ENCODE results near the gene RIMBP2.

Gene RIMBP2

GRCh38 chr12:130483616-130484180 is 232.4 kb downstream of the RIMBP2 start:
- Histone ChIP-seq H2BK5ac (ENCODE audit: low read length) (no peak overlapping the region), H3K36me3 (ENCODE audit: control insufficient read depth, insufficient read depth, low read length) (no peaks in the 10 kb centered on the region), H3K27me3 (ENCODE audit: insufficient read depth, low read length, poor library complexity) (no peaks in the 10 kb centered on the region), H3K79me2 (ENCODE audit: control insufficient read depth, insufficient read depth, low read length) (no peaks in the 10 kb centered on the region), H4K5ac (ENCODE audit: low read length) (no peak overlapping the region), H3K56ac (ENCODE audit: low read length) (no peak overlapping the region), H3K27ac (ENCODE audit: low read depth, low read length) (no peak overlapping the region), H3K4me2 (ENCODE audit: low read length) (no peak overlapping the region), H3K79me1 (ENCODE audit: low read length) (no peaks in the 10 kb centered on the region), H3K18ac (ENCODE audit: low read length) (no peak overlapping the region), H3K9ac (ENCODE audit: low read length) (no peak overlapping the region), H3K4ac (ENCODE audit: low read depth, low read length) (no peak overlapping the region), H3K4me1 (ENCODE audit: control insufficient read depth, low read depth, low read length) (no peaks in the 10 kb centered on the region), H2AK5ac (ENCODE audit: low read length) (no peak overlapping the region), H2BK15ac (replicated peaks; ENCODE audit: low read depth) (no peak overlapping the region), H2BK120ac (ENCODE audit: low read depth, low read length) (no peak overlapping the region), H3K4me3 (ENCODE audit: low read length) (no peak overlapping the region), H4K8ac (ENCODE audit: low read depth, low read length) (no peak overlapping the region), H3K23ac (ENCODE audit: low read length) (no peak overlapping the region)
- WGBS (ENCODE audit: extremely low coverage, insufficient coverage, low lambda C conversion rate), result no CpG with 5 or more reads among the region's 26 CpGs
- no peak for DNase-seq

GRCh38 chr12:130482448-130482847 is 233.7 kb downstream of the RIMBP2 start:
- H3K23ac ChIP-seq (ENCODE audit: low read length), result no peak overlapping the region
- H3K56ac ChIP-seq (ENCODE audit: low read length), result no peak overlapping the region
- H2BK5ac ChIP-seq (ENCODE audit: low read length), result no peak overlapping the region
- H3K36me3 ChIP-seq (ENCODE audit: control insufficient read depth, insufficient read depth, low read length), result no peaks in the 10 kb centered on the region
- no peak overlapping the region for H2BK15ac ChIP-seq (replicated peaks; ENCODE audit: low read depth)
- no peak overlapping the region for H4K5ac ChIP-seq (ENCODE audit: low read length)
- no peaks in the 10 kb centered on the region for H3K79me2 ChIP-seq (ENCODE audit: control insufficient read depth, insufficient read depth, low read length)
- no CpG with 5 or more reads among the region's 3 CpGs for WGBS (ENCODE audit: extremely low coverage, insufficient coverage, low lambda C conversion rate)
- peak; percentile 92 for DNase-seq
- H4K8ac ChIP-seq (ENCODE audit: low read depth, low read length), result no peak overlapping the region
- no peak overlapping the region for H2BK120ac ChIP-seq (ENCODE audit: low read depth, low read length)
- H3K79me1 ChIP-seq (ENCODE audit: low read length), result no peaks in the 10 kb centered on the region
- no peak overlapping the region for H3K4me2 ChIP-seq (ENCODE audit: low read length)
- H3K4me1 ChIP-seq (ENCODE audit: control insufficient read depth, low read depth, low read length), result no peaks in the 10 kb centered on the region
- H3K18ac ChIP-seq (ENCODE audit: low read length), result no peak overlapping the region
- no peak overlapping the region for H3K4ac ChIP-seq (ENCODE audit: low read depth, low read length)
- H3K9ac ChIP-seq (ENCODE audit: low read length), result no peak overlapping the region
- no peaks in the 10 kb centered on the region for H3K27me3 ChIP-seq (ENCODE audit: insufficient read depth, low read length, poor library complexity)
- no peak overlapping the region for H2AK5ac ChIP-seq (ENCODE audit: low read length)
- no peak overlapping the region for H3K4me3 ChIP-seq (ENCODE audit: low read length)
- no peak overlapping the region for H3K27ac ChIP-seq (ENCODE audit: low read depth, low read length)

- Histone ChIP-seq H3K56ac (ENCODE audit: low read length) (no peak overlapping the region), H2AK5ac (ENCODE audit: low read length) (no peak overlapping the region), H3K4me3 (ENCODE audit: low read length) (no peak overlapping the region), H3K4me2 (ENCODE audit: low read length) (no peak overlapping the region), H3K79me1 (ENCODE audit: low read length) (no peaks in the 10 kb centered on the region), H3K4ac (ENCODE audit: low read depth, low read length) (no peak overlapping the region), H3K23ac (ENCODE audit: low read length) (no peak overlapping the region), H3K4me1 (ENCODE audit: control insufficient read depth, low read depth, low read length) (no peaks in the 10 kb centered on the region), H3K79me2 (ENCODE audit: control insufficient read depth, insufficient read depth, low read length) (no peaks in the 10 kb centered on the region), H3K18ac (ENCODE audit: low read length) (no peak overlapping the region), H4K8ac (ENCODE audit: low read depth, low read length) (no peak overlapping the region), H3K27me3 (ENCODE audit: insufficient read depth, low read length, poor library complexity) (no peaks in the 10 kb centered on the region), H4K5ac (ENCODE audit: low read length) (no peak overlapping the region), H2BK15ac (replicated peaks; ENCODE audit: low read depth) (no peak overlapping the region), H2BK5ac (ENCODE audit: low read length) (no peak overlapping the region), H3K27ac (ENCODE audit: low read depth, low read length) (no peak overlapping the region), H3K36me3 (ENCODE audit: control insufficient read depth, insufficient read depth, low read length) (no peaks in the 10 kb centered on the region), H2BK120ac (ENCODE audit: low read depth, low read length) (no peak overlapping the region), H3K9ac (ENCODE audit: low read length) (no peak overlapping the region)
- WGBS (ENCODE audit: extremely low coverage, insufficient coverage, low lambda C conversion rate), result no CpG with 5 or more reads among the region's 17 CpGs
- DNase-seq, result no peak
These were observed 234.7 kb downstream of the RIMBP2 start for GRCh38 chr12:130481392-130481879.

GRCh38 chr12:130480887-130481286 is 235.2 kb downstream of the RIMBP2 start:
- Histone ChIP-seq H3K4ac (ENCODE audit: low read depth, low read length) (no peak overlapping the region), H4K5ac (ENCODE audit: low read length) (no peak overlapping the region), H2BK120ac (ENCODE audit: low read depth, low read length) (no peak overlapping the region), H4K8ac (ENCODE audit: low read depth, low read length) (no peak overlapping the region), H3K56ac (ENCODE audit: low read length) (no peak overlapping the region), H3K79me2 (ENCODE audit: control insufficient read depth, insufficient read depth, low read length) (no peaks in the 10 kb centered on the region), H3K27me3 (ENCODE audit: insufficient read depth, low read length, poor library complexity) (no peaks in the 10 kb centered on the region), H2BK5ac (ENCODE audit: low read length) (no peak overlapping the region), H2AK5ac (ENCODE audit: low read length) (no peak overlapping the region), H3K9ac (ENCODE audit: low read length) (no peak overlapping the region), H3K27ac (ENCODE audit: low read depth, low read length) (no peak overlapping the region), H3K18ac (ENCODE audit: low read length) (no peak overlapping the region), H3K79me1 (ENCODE audit: low read length) (no peaks in the 10 kb centered on the region), H3K4me2 (ENCODE audit: low read length) (no peak overlapping the region), H3K4me3 (ENCODE audit: low read length) (no peak overlapping the region), H3K23ac (ENCODE audit: low read length) (no peak overlapping the region), H2BK15ac (replicated peaks; ENCODE audit: low read depth) (no peak overlapping the region), H3K4me1 (ENCODE audit: control insufficient read depth, low read depth, low read length) (no peaks in the 10 kb centered on the region), H3K36me3 (ENCODE audit: control insufficient read depth, insufficient read depth, low read length) (no peaks in the 10 kb centered on the region)
- WGBS (ENCODE audit: extremely low coverage, insufficient coverage, low lambda C conversion rate), result no CpG with 5 or more reads among the region's 14 CpGs
- no peak for DNase-seq

- H3K4me2 ChIP-seq (ENCODE audit: low read length), result no peak overlapping the region
- no peaks in the 10 kb centered on the region for H3K79me1 ChIP-seq (ENCODE audit: low read length)
- no peak for DNase-seq
- H3K18ac ChIP-seq (ENCODE audit: low read length), result no peak overlapping the region
- no peaks in the 10 kb centered on the region for H3K79me2 ChIP-seq (ENCODE audit: control insufficient read depth, insufficient read depth, low read length)
- H3K36me3 ChIP-seq (ENCODE audit: control insufficient read depth, insufficient read depth, low read length), result no peaks in the 10 kb centered on the region
- H4K5ac ChIP-seq (ENCODE audit: low read length), result no peak overlapping the region
- no peak overlapping the region for H2BK15ac ChIP-seq (replicated peaks; ENCODE audit: low read depth)
- no peak overlapping the region for H2BK5ac ChIP-seq (ENCODE audit: low read length)
- no peak overlapping the region for H3K4ac ChIP-seq (ENCODE audit: low read depth, low read length)
- no peak overlapping the region for H3K27ac ChIP-seq (ENCODE audit: low read depth, low read length)
- H3K56ac ChIP-seq (ENCODE audit: low read length), result no peak overlapping the region
- H4K8ac ChIP-seq (ENCODE audit: low read depth, low read length), result no peak overlapping the region
- no peak overlapping the region for H3K23ac ChIP-seq (ENCODE audit: low read length)
- no CpG with 5 or more reads among the region's 9 CpGs for WGBS (ENCODE audit: extremely low coverage, insufficient coverage, low lambda C conversion rate)
- H3K4me1 ChIP-seq (ENCODE audit: control insufficient read depth, low read depth, low read length), result no peaks in the 10 kb centered on the region
- no peak overlapping the region for H2AK5ac ChIP-seq (ENCODE audit: low read length)
- no peak overlapping the region for H3K4me3 ChIP-seq (ENCODE audit: low read length)
- no peak overlapping the region for H3K9ac ChIP-seq (ENCODE audit: low read length)
- no peaks in the 10 kb centered on the region for H3K27me3 ChIP-seq (ENCODE audit: insufficient read depth, low read length, poor library complexity)
- no peak overlapping the region for H2BK120ac ChIP-seq (ENCODE audit: low read depth, low read length)
These were observed 235.9 kb downstream of the RIMBP2 start for GRCh38 chr12:130480231-130480630.

Measured in mesendoderm (in vitro differentiated cells).